Natural killer cell (primary cell): ENCODE results near the gene URGCP. TPM values are rescaled to one million over a fixed set of nuclear protein-coding genes. Genes with fewer than 3 reads are reported as not detected.
A peak's percentile ranks its signal among the peaks of the same experiment; 100 is the strongest.

Source experiments
- ATAC-seq, 3 donors: fragments of 150-1000 bp in 2 of 3; fragments of 200-7000 bp in 1 of 3; cut with Tn5 transposase; 1 replicate in 1 of 3; 2 replicates in 2 of 3; pipeline ENCODE4 v1.10.0; 2021; ENCODE audit warnings: mild to moderate bottlenecking in 2 of 3, moderate library complexity in 2 of 3
- DNase-seq, 2 donors: peaks; one replicate each; pipeline versions ENCODE4 v3.0.0 to v3.0.0-alpha.2; 2013 to 2021; ENCODE audit warnings: mixed read lengths in 1 of 2
- H3K27ac ChIP-seq: one replicate; pipeline ENCODE4 v1.5.1; 2013; ENCODE audit warnings: mild to moderate bottlenecking, low read length
- H3K27me3 ChIP-seq: one replicate; pipeline ENCODE4 v1.6.1; 2013; ENCODE audit warnings: low read length; ENCODE audit not compliant: control insufficient read depth, insufficient read depth
- H3K36me3 ChIP-seq: one replicate; pipeline ENCODE4 v1.6.1; 2013; ENCODE audit warnings: low read length; ENCODE audit not compliant: control insufficient read depth, insufficient read depth
- H3K4me1 ChIP-seq: one replicate; pipeline ENCODE4 v1.6.1; 2013; ENCODE audit warnings: low read length; ENCODE audit not compliant: control insufficient read depth, insufficient read depth
- H3K4me3 ChIP-seq: one replicate; pipeline ENCODE4 v1.5.1; 2013; ENCODE audit warnings: low read length
- H3K9me3 ChIP-seq: one replicate; pipeline ENCODE4 v1.6.1; 2013; ENCODE audit warnings: low read length; ENCODE audit not compliant: control insufficient read depth, insufficient read depth
- H3K27ac Mint-ChIP-seq, 2 donors: one replicate each; pipeline ENCODE4 v1.8.0; 2022; ENCODE audit warnings: mild to moderate bottlenecking in 2 of 2, mixed read lengths in 2 of 2, moderate library complexity in 1 of 2
- H3K27me3 Mint-ChIP-seq, 2 donors: one replicate each; pipeline ENCODE4 v1.8.0; 2022; ENCODE audit warnings: low read depth in 2 of 2, mixed read lengths in 2 of 2
- H3K36me3 Mint-ChIP-seq: one replicate; pipeline ENCODE4 v1.8.0; 2022; ENCODE audit warnings: mixed read lengths
- H3K4me1 Mint-ChIP-seq, 2 donors: one replicate each; pipeline ENCODE4 v1.8.0; 2022; ENCODE audit warnings: mixed read lengths in 2 of 2
- H3K4me3 Mint-ChIP-seq: one replicate; pipeline ENCODE4 v1.8.0; 2022; ENCODE audit warnings: mild to moderate bottlenecking, moderate library complexity, mixed read lengths
- H3K9me3 Mint-ChIP-seq, 2 donors: one replicate each; pipeline ENCODE4 v1.8.0; 2022; ENCODE audit warnings: mixed read lengths in 2 of 2
- WGBS: methylation state at CpG from one replicate; pipeline ENCODE4 v1.1.7; 2013; ENCODE audit warnings: missing lambda C conversion rate; ENCODE audit not compliant: insufficient coverage; 5-methylcytosine and 5-hydroxymethylcytosine counted together
- intact Hi-C: fragments of 100-400 bp; cut with micrococcal nuclease; formaldehyde crosslinking; loops from one replicate; pipeline ENCODE4 v1.14.2; 2022
- total RNA-seq, 4 donors: library from RNA; stranded (reverse); fragments of 120-200 nt in 1 of 4; gene quantifications; one replicate each; pipeline versions ENCODE4 v1.2.3 to v1.2.4, GENCODE V29; 2013 to 2022
- TF ChIP-seq, protein P1 (sequence below): fragments of 200-600 bp; IDR thresholded peaks from one replicate; pipeline ENCODE4 v1.8.0; 2022; ENCODE audit warnings: antibody characterized with exemption

Gene URGCP
- total RNA-seq, 3 donors from 2014 or later (not counting 1 experiment from before 2014, with no cell fraction given): 11.5 to 24.4 (median 21.5) TPM

DNA sequence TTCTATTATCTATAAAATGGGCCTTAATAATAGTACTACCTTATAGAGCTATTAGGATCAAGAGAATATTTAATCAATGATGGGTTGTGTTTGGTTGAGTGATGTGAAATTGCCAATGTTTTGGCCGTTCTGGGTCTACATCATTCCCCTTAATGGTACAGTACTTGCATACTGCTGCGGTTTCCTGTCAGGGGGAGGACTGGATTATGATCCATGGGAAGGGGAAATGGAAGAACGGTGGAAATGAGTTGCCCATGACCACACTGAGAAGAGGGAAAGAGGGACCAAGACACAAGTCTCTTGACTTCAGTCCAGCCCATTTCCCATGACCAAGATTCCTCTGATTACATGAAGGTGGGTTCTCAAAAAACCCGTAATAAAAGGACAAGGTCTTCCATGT is 36.1 kb downstream of the URGCP start:
- H3K4me3 ChIP-seq: no peak overlapping the region
- no peaks in the 10 kb centered on the region for H3K9me3 ChIP-seq
- no peaks in the 10 kb centered on the region for H3K9me3 Mint-ChIP-seq
- H3K27ac ChIP-seq: peak overlapping the region; percentile 70
- H3K36me3 ChIP-seq: peaks cover 8% of the 10 kb centered on the region
- no peak for ATAC-seq
- H3K27me3 ChIP-seq: no peaks in the 10 kb centered on the region
- H3K4me3 Mint-ChIP-seq: peak overlapping the region; percentile 96
- intact Hi-C loops: no loop called here
- DNase-seq: no peak
- no peaks in the 10 kb centered on the region for H3K36me3 Mint-ChIP-seq
- TF ChIP-seq, protein P1, sequence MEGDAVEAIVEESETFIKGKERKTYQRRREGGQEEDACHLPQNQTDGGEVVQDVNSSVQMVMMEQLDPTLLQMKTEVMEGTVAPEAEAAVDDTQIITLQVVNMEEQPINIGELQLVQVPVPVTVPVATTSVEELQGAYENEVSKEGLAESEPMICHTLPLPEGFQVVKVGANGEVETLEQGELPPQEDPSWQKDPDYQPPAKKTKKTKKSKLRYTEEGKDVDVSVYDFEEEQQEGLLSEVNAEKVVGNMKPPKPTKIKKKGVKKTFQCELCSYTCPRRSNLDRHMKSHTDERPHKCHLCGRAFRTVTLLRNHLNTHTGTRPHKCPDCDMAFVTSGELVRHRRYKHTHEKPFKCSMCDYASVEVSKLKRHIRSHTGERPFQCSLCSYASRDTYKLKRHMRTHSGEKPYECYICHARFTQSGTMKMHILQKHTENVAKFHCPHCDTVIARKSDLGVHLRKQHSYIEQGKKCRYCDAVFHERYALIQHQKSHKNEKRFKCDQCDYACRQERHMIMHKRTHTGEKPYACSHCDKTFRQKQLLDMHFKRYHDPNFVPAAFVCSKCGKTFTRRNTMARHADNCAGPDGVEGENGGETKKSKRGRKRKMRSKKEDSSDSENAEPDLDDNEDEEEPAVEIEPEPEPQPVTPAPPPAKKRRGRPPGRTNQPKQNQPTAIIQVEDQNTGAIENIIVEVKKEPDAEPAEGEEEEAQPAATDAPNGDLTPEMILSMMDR: no peak
- peaks cover 17% of the 10 kb centered on the region for H3K4me1 ChIP-seq
- peaks cover 16 to 25% of the 10 kb centered on the region in 2 donors for H3K4me1 Mint-ChIP-seq
- H3K27ac Mint-ChIP-seq: peak overlapping the region; percentile 95
- H3K27me3 Mint-ChIP-seq: no peaks in the 10 kb centered on the region
- WGBS: 81% methylated on average over 3 of the region's 4 CpGs

DNA sequence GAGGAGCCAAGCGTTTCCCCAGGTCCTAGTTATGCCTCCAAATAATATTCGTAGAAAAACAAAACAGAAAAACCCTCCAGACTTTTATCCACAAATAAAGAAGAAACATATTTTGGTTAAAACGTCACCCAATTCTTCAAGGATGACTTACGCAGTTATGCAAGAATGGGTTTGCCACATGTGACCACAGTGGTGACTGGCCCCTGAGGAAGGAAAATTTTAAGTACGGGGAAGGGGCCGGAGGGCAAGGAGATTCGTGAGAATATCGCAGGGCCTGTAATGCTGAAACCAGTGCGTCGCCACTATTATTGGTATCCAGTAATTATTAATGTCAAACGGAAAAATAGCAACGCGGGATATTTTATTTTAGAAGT is 36.5 kb downstream of the URGCP start:
- Histone ChIP-seq H3K36me3 (peaks cover 8% of the 10 kb centered on the region), H3K4me3 (peak overlapping the region; percentile 67), H3K4me1 (peaks cover 17% of the 10 kb centered on the region), H3K27ac (peak overlapping the region; percentile 70), H3K9me3 (no peaks in the 10 kb centered on the region), H3K27me3 (no peaks in the 10 kb centered on the region)
- WGBS: 34% methylated on average over 13 of the region's 13 CpGs
- Mint-ChIP-seq H3K9me3 (no peaks in the 10 kb centered on the region), H3K36me3 (no peaks in the 10 kb centered on the region), H3K4me1 (peaks cover 16 to 21% of the 10 kb centered on the region in 2 donors), H3K27me3 (no peaks in the 10 kb centered on the region), H3K27ac (peak overlapping the region; percentile 95), H3K4me3 (peak overlapping the region; percentile 96)
- ATAC-seq (peak in 2 of 3 donors; percentile 7 to 27), DNase-seq (peak in 1 of 2 donors; percentile 54)
- TF ChIP-seq, protein P1: no peak
- intact Hi-C loops: loop anchor here (2.0 kb wide), 1 partner anchor 57 kb away; the partner anchor contains the start of gene UBE2D4

DNA sequence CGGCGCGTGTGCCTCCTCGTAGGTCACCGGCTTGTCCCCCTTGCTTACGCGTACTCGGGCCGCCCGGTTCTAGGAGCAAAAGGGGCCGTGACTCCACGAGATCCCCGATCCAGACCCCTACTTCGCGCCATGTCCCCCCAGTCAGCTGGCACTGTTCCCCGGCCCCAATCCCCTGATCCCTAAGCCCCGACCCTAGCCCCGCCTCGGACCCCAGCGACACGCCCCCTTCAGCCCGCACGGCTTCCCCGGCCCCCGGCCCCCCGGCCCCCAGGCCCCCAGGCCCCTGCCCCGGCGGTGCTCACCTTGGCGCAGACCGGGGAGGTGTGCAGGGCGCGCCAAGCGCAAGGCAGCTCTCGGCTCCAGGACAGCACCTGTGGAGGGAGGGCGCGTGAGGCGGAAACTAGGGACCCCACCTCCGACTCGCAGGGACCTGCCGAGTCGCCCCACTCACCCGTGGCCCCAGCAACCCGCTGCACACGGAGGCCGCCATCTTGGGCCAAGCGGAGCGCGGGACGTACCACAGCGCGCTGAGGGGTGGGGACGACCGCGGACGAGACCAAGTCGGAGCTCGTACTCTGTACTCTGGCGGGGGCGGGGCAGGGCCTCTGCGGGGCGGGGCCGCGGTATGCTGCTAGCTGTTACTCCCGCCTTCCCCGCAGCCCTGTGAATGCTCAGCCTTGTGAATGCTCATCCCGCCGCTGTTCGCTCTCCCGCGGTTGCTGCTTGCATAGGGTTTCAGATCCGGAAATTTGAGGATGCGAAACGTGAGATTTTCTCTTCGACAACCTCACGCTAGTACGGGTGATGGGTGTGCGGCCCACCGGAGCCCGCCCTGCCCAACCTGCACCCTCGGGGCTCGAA is 37.2 kb downstream of the URGCP start, which contains the start of gene MRPS24:
Gene MRPS24 (minus strand): TSS at position 512 of the 861 bp plus-strand sequence. CDS start 22 bp downstream, at position 490.
- TF ChIP-seq, protein P1: no peak
- H3K4me3 ChIP-seq: peak within 1 kb of the TSS; percentile 67

More for the DNA sequence above, 37.2 kb downstream of the URGCP start, which contains the start of gene MRPS24:
- Histone ChIP-seq H3K4me1 (peaks cover 17% of the 10 kb centered on the region), H3K9me3 (no peaks in the 10 kb centered on the region), H3K27me3 (no peaks in the 10 kb centered on the region), H3K27ac (peak within 1 kb of the TSS; percentile 70), H3K36me3 (peaks cover 8% of the 10 kb centered on the region)
- intact Hi-C loops: loop anchor here (2.0 kb wide), 1 partner anchor 58 kb away; the partner anchor contains the start of gene UBE2D4
- Mint-ChIP-seq H3K9me3 (no peaks in the 10 kb centered on the region), H3K4me3 (peak within 1 kb of the TSS; percentile 96), H3K36me3 (no peaks in the 10 kb centered on the region), H3K27ac (peak within 1 kb of the TSS; percentile 95), H3K4me1 (peaks cover 16 to 21% of the 10 kb centered on the region in 2 donors), H3K27me3 (peaks cover 0 to 1% of the 10 kb centered on the region in 2 donors)
- ATAC-seq (peak; percentile 98 to 100 (median 99)), DNase-seq (peak; percentile 89 to 98)
- under 1% methylated on average over 74 of the region's 81 CpGs for WGBS
